ENCODE results near the gene USP35.

GRCh38 chr11:78199015-78199652 is 10.4 kb downstream of the USP35 start:
- no peak for TF ChIP-seq POLR2A (IDR thresholded peaks at IDR 0.05; ENCODE audit: low read depth, low read length)
- TF ChIP-seq PAX5 (IDR thresholded peaks at IDR 0.05; ENCODE audit: insufficient read depth, low read length, severe bottlenecking) = no peak

Data from GM12891 (cell line).